HT-29 (cell line): ENCODE results near the gene PTCHD1. TPM values are rescaled to one million over a fixed set of nuclear protein-coding genes. Genes with fewer than 3 reads are reported as not detected.

ENCODE experiments used
- DNase-seq: peaks from one replicate; pipeline ENCODE4 v3.0.0-alpha.2; 2015; ENCODE audit warnings: low spot score
- total RNA-seq: library from RNA; depleted of rRNA; stranded (reverse); fragments of >200 nt; shearing (Covaris generic); gene quantifications from 2 replicates; pipeline ENCODE4 v1.2.3, GENCODE V29; 2014

Gene PTCHD1
- total RNA-seq, 1 experiment from 2014 or later, result not detected

GRCh38 chrX:23396263-23396662 lies 61.6 kb downstream of the PTCHD1 start:
- no peak for DNase-seq

- DNase-seq, result no peak
These were observed 63.9 kb downstream of the PTCHD1 start for GRCh38 chrX:23398570-23398969.

- peak; percentile 13 for DNase-seq
These were observed 69.2 kb downstream of the PTCHD1 start for GRCh38 chrX:23403849-23404248.

- DNase-seq, result no peak
These were observed 88.3 kb downstream of the PTCHD1 start for GRCh38 chrX:23422912-23423311.

- DNase-seq, result no peak
These were observed 99.8 kb downstream of the PTCHD1 start for GRCh38 chrX:23434356-23434884.

GRCh38 chrX:23435108-23435507 lies 100.5 kb downstream of the PTCHD1 start:
- DNase-seq, result no peak

GRCh38 chrX:23435575-23435974 lies 100.9 kb downstream of the PTCHD1 start:
- no peak for DNase-seq

GRCh38 chrX:23436875-23437274 lies 102.2 kb downstream of the PTCHD1 start:
- DNase-seq, result no peak

- no peak for DNase-seq
These were observed 116.6 kb downstream of the PTCHD1 start for GRCh38 chrX:23451266-23451665.
